Stimulated activated CD8-positive, alpha-beta memory T cell treated with anti-CD3 and anti-CD28 coated beads, Interleukin-2, amount 100 ng/mL, for 48 hours (primary cell): ENCODE measurements around the gene NTN4.
"Not testable (repeated sequence)": the region's sequence is repeated elsewhere in the genome, so short reads cannot be mapped to it uniquely, and the experiment has no call there.

ENCODE experiments used
- DNase-seq, 2 donors: peaks; one replicate each; pipeline ENCODE4 v3.0.0-alpha.2; 2020; ENCODE audit warnings: low read depth in 2 of 2

Gene NTN4

DNA sequence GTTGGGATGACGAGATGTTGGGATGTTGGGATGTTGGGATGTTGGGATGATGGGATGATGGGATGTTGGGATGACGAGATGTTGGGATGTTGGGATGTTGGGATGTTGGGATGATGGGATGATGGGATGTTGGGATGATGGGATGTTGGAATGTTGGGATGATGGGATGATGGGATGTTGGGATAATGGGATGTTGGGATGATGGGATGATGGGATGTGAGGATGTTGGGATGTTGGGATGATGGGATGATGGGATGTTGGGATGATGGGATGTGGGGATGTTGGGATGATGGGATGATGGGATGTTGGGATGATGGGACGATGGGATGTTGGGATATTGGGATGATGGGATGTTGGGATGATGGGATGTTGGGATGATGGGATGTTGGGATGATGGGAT, 135.9 kb downstream of the NTN4 start:
- DNase-seq, result not testable (repeated sequence)

DNA sequence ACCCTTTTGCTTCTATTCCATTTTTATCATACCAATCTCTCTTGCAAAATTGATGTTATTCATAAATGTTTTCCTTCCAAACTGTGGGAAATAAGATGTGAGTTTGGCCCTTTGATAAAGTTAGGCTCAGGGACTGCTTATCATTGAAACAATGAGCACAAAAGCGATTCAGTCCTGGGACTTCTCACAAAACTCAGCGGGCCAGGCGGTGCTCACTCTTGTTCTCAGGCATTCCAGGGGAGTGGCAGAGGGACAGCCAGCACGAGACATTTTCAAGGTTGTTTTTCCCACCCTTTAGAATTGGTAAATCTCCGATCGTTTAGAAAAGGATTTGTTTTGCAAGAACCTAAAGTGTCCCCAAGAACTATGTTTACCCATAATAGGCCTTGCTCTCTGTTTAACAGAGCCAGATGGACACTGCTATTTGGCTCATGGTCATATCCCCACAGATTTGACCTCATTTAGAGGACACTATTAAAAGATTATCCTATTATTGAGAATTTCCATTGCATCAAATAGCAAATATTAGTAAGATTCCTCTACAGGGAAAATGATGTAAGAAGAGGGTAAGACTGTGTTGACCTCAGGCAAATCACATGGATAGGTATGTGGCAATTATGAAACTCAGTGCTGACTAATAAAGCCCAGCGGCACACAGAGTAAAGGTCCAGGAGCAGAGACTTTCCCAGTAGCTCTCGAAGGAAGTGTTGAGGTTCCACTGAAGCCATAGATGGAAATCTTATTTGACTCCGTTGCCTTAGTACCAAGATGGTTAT, 136.6 kb downstream of the NTN4 start:
- DNase-seq, result no peak

DNA sequence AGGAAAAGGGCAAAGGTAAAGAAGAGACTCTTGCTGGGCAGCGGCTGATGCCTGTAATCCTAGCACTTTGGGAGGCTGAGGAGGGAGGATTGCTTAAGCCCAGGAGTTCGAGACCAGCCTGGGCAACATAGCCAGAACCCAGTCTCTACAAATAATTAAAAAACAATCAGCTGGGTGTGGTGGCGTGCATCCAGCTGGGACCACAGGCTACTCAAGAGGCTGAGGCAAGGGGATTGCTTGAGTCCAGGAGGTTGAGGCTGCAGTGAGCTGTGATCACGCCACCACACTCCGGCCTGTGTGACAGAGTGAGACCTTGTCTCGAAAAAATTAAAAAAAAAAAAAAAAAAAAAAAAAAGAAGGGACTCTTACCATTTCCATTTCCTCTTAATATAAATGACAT, 138.9 kb downstream of the NTN4 start:
- no peak for DNase-seq

DNA sequence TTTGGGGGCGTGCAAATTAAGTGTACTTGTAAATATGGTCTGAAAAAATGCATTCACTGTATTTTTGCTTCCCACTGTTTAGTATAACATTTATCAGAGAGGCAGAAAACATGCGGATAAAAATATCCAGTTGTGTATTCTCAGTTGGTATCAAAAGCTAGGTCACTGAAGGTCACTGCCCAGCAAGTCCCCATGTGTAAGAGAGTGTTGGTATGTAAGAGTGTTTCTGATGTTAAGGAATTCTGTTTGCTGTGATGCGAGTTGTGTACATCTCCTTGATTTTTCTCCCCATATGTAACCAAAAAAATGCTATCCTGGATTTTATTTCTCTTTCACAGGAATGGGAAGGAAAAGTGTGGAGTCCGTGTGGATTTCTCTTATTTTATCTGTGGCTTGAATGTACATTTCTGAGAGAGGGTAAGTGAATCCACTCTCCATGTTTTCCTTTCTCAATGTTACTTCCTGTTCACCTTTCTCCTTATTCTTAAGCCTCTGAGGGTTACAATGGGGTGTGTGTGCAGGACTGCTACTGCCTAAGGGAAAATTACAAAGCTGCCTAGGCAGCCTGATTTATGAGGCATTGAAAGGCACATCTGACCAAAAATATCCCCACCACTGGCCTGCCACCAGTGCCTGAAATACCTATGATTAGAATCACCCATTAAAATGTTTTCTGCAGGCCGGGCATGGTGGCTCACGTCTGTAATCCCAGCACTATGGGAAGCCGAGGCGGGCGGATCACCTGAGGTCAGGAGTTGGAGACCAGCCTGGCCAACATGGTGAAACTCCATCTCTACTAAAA, 141.4 kb downstream of the NTN4 start:
- no peak for DNase-seq

GRCh38 chr12:95646781-95647190, 143.8 kb downstream of the NTN4 start:
- no peak for DNase-seq

- no peak for DNase-seq
These were observed 147.3 kb downstream of the NTN4 start for GRCh38 chr12:95643256-95643655.

DNA sequence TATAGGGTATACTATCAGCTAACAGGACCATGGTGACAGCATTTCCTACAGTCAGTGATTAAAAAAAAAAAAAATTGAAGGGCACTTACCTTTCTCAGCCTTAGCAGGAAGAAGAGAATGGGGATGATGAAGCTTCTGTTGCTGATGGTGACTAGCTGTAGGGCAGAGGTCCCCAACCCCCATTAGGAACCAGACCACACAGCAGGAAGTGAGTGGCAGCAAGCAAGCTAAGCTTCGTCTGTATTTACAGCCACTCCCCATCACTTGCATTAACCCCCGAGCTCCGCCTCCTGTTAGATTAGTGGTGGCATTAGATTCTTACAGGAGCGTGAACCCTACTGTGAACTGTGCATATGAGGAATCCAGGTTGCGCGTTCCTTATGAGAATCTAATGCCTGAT, 148.0 kb downstream of the NTN4 start:
- DNase-seq, result no peak

DNA sequence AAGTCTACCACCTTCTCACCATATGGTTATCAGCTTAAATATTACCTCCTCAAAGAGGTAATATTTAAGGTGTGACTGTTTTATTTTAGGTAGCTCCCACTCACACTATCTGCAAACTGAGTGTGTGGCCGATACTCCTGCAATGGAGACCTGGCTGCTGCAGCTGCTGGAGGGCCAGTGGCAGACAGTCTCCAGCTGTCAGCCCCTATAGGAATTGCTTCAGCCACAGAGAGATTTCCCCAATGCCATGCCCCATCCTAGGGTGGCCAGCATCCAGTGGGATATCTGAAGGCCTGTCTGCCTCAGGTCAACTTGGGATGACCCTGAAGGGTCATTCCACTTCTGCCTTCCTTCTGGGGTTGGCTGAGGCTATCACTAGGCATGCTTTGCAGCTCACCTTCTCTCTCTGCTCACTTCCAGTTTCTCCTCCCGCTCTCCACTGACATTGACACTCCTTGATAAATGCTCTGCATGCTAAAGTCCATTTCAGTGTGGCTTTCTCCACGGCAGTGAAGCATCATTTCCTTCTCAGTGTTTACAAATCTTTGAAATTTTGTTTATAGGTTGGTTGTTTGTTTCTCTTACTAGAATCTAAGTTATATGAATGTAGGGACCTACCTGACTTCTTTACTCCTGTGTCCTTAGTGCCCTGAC, 149.1 kb downstream of the NTN4 start:
- DNase-seq, result no peak

DNA sequence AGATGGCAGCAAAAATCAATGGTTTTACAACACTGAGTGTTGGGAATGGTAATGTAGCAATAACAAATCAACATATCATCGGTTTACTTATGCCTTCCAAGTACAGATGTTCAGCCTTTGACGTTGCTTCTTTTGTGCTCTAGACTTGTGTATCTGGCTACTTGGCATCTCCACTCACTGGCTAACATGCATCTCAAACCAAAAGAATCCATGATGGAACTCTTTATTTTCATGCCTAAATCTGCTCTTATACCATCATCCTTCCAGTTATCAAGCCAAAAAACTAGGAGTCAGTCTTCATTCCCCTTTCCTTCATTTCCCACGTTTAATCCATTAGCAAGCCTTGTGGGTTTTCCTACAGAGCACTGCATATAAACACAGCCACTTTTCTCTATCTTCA, 150.0 kb downstream of the NTN4 start:
- no peak for DNase-seq

- no peak for DNase-seq
These were observed 153.0 kb downstream of the NTN4 start for GRCh38 chr12:95637471-95638155.

GRCh38 chr12:95637010-95637409, 153.6 kb downstream of the NTN4 start:
- no peak for DNase-seq

DNA sequence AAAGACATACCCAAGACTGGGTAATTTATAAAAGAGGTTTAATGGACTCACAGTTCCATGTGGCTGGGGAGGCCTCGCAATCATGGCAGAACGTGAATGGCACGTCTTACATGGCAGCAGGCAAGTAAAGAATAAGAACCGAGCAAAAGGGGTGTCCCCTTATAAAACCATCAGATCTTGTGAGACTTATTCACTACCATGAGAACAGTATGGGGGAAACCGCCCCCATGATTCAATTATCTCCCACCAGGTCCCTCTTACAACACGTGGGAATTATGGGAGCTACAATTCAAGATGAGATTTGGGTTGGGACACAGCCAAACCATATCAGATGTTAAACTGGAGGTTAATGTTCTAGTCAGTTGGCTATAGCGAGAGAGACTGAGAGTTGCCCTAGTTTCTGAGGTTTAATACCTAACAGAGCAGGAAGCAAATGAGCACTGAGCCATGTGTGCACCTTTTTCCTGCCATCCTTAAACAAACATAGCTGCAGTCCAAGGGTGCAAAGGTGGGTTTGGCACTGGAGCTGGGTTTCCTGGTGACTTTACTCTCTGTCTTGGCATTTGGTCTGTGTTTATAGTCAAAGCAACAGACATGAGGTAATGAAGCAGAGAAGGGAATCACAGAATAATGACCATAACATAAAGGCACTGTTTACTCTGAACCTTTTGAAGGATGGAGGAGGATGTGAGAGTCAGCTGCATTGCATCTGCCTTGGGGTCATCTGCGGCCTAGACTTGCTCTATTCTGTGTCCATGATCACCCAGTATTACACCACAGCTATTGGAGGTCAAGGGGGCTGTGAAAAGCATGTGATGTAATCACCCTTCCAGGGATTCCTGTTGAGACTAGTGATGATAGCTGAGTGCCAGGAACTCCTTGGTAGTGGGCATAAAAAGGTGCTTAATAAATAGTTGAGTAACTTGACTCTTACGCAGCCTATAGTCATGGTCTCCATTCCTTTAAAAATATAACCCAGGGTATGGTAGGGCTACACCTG, 155.6 kb downstream of the NTN4 start:
- DNase-seq, result no peak

- DNase-seq, result no peak
These were observed 156.7 kb downstream of the NTN4 start for GRCh38 chr12:95633732-95634465.

GRCh38 chr12:95633049-95633731, 157.4 kb downstream of the NTN4 start:
- no peak for DNase-seq

DNA sequence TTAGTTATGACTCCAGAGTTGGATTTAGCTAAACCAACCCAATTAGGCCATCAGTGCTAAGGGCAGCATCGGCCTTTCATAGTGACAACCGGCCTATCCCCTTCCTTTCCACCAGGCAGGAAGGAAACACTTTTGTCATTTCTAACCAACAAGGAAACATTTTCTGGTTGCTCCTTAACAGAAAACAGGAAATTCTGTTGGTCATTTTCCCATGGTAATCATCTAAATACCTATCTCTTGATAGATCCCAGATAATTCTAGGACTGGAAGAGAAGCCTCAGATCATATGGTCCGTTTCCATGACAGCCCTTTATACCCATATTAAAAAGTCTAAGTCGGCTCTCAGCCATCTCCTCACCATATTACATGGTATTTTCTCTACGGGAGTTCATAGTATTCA, 160.1 kb downstream of the NTN4 start:
- DNase-seq, result no peak

DNA sequence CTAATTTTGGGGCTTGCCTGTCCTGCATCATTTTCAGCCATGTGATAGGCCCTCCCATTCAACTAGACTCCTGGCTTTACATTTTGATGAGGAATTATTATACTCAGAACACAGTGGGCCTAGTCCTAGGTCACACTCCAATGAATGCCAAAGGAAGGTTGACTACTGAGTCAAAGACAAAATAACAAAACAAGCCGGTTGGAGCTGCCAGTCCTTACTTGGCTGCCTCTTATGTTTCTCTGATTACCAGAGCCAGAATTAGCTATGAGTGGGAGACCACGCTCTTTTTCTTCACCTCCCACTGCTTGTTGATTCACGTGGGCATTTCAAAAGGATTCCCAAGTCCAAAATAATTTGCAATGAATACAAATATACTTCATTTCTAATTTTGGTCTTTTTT, 161.2 kb downstream of the NTN4 start:
- no peak for DNase-seq

DNA sequence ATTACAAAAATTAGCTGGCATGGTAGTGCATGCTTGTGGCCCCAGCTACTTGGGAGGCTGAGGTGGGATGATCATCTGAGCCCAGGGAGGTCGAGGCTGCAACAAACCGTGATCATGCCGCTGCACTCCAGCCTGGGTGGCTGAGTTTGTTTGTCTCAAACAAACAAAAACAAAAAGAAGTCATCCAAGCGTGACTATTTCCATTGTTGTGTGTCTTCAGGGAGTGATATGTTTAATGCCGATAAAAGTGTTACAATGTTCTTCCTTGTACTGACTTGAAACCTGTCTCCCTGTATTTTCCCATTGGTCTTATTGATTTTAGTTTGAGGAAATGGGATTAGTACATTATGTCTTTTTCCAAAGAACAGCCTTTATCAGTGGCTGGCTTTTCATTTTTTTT, 163.7 kb downstream of the NTN4 start:
- no peak for DNase-seq

DNA sequence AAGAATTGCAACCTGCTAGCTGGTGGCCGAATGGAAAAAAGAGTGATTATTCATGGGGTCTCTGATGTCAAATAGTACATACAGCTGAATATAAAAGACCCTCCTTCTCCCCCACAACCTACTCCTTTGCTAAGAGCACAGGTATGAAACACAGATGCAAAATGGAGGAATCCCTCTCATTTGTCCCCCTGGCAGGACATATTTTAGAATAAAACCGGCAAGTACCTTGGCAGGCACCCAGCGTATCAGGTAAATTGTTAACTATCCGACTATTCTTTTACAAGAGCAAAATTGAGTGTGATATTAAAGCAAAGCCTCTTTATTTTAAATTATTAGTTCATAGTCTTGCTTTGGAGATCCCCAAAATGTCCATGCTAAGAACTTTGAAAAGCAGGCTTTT, 165.6 kb downstream of the NTN4 start:
- DNase-seq, result no peak

DNA sequence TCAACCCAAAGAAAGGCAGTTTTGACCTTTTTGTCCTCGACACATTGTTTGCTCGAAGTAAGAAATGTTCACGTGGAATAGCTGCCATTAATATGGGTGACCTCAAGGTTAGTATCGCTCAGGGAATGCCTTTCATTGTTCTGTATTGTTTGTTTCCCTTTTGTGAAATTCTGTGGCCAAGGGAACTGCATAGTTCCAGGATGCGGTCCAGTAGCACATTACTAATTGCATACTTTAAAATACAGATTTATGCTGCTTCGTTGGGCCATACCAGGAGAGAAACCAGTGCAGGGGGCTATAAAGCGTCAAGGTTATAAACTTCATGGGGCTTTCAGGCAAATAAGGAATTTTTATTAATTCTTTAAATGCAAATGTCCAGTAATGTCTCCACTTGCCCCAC, 166.0 kb downstream of the NTN4 start:
- no peak for DNase-seq
